GM20000 (cell line): ENCODE measurements around the gene SMARCC2.
A peak's percentile ranks its signal among the peaks of the same experiment; 100 is the strongest.

Source experiments
- DNase-seq: peaks from one replicate; pipeline ENCODE4 v3.0.0; 2012; ENCODE audit warnings: low spot score
- TF ChIP-seq, protein P1 (sequence below): IDR thresholded peaks from 2 replicates; pipeline ENCODE4 v1.5.1; 2012; ENCODE audit warnings: mild to moderate bottlenecking, control low read depth; ENCODE audit errors: extremely low read depth, missing control alignments

The SMARCC2 gene

DNA sequence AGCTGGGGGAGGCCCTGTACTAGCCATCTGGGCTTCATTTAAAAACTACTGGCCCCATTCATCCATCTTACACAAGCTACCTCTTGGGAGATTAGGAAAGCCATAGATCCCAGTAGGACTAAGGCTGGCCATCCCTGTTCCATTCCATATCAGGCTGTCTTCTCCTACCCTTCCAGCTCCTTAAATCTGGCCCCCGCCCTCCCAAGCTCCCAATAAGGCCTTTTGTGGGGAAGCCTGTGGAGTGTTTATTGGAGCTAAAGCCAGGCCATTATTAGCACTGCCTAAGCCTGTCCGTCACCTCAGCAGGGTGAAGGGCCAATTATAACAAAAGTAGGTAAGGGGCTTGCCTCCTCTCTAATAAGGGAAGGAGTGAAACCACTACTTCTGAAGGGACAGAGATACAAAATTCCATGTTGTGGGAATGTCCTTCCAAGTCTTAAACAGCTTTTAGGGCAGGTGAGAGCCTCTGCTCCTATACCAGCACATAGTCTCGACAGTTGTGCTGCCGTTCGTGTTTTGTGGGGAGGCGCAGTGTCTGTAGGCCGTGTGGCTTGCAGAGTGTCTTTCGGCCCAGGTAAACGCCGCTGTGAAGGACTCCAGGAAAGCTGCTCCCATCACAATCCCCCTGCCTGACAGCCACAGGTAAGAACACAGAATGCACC lies 27.5 kb downstream of the SMARCC2 start:
- TF ChIP-seq, protein P1, sequence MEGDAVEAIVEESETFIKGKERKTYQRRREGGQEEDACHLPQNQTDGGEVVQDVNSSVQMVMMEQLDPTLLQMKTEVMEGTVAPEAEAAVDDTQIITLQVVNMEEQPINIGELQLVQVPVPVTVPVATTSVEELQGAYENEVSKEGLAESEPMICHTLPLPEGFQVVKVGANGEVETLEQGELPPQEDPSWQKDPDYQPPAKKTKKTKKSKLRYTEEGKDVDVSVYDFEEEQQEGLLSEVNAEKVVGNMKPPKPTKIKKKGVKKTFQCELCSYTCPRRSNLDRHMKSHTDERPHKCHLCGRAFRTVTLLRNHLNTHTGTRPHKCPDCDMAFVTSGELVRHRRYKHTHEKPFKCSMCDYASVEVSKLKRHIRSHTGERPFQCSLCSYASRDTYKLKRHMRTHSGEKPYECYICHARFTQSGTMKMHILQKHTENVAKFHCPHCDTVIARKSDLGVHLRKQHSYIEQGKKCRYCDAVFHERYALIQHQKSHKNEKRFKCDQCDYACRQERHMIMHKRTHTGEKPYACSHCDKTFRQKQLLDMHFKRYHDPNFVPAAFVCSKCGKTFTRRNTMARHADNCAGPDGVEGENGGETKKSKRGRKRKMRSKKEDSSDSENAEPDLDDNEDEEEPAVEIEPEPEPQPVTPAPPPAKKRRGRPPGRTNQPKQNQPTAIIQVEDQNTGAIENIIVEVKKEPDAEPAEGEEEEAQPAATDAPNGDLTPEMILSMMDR: no peak
- DNase-seq: no peak

DNA sequence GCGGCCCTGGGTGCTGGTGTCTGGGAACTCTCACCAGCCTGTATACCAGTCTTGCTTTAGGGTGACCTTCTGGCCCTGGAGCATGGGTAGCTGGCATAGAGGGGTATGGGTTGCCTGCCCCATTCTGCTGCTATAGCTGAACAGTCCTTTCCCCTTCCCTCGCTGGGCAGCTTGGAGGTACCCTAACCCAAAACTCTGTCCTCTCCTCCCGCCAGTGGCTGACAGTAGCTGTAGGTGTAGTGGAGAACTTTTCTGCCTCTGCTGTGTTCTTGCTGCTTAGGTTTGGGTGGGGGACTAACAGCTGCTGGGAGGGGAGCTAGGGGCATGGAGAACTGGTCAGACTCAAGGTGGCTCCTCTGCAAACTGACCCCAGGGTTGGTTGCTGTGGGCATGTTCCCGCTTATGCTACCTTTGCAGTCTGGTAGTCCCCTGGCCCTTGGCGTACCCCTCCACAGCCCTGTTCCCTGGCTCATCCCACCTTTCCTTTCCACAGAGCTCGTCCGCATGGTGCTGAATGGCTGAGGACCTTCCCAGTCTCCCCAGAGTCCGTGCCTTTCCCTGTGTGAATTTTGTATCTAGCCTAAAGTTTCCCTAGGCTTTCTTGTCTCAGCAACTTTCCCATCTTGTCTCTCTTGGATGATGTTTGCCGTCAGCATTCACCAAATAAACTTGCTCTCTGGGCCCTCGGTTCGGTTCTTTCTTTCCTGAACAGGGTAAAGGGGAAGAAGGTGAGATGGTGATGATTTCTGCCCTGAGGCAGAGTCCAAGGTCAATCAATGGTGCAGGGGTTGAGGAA lies 28.2 kb downstream of the SMARCC2 start:
- TF ChIP-seq, protein P1: no peak
- no peak for DNase-seq

DNA sequence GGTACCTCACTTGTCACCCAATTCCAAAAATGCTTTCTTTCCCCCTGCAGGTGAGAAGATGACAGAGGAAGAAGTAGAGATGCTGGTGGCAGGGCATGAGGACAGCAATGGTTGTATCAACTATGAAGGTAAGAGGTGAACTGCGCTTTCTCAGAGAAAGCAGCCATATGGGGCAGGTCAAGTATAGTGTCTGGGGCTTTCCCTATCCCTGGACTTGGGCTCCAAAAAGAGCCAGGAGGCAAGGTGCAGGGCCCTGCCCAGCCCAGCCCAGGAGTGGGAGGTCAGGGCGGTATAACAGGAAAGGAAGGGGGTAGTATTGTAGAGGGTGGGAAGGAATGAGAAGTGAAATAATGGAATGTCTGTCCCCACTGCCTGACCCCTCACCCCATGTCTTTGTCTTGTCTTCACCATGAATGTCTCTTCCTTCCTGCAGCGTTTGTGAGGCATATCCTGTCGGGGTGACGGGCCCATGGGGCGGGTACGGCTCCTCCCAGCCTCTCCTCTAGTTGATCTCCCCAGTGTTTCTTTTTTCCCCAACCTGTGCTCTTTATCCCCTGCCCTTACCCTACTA lies 29.0 kb downstream of the SMARCC2 start:
- TF ChIP-seq, protein P1: no peak
- peak; percentile 51 for DNase-seq

DNA sequence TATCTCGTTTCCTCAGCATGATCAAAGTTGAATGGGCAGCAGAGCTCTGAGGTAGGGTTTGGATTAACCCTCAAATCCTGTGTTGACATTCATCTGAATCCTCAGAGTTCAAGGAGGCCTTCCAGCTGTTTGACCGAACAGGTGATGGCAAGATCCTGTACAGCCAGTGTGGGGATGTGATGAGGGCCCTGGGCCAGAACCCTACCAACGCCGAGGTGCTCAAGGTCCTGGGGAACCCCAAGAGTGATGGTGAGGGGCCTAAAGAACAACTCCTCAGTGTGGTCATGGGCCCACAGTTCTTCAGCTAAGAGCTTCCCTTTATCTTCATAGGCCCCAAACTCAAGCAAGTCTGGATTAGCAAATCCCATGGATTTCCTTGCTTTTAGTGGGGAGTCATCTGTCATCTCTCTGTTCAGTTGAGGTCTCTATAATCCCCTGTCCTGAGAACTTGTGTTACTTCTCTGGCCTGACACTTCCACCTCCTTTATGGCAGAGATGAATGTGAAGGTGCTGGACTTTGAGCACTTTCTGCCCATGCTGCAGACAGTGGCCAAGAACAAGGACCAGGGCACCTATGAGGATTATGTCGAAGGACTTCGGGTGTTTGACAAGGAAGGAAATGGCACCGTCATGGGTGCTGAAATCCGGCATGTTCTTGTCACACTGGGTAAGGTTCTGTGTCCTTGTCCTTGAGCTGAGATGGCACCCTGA lies 29.6 kb downstream of the SMARCC2 start:
- no peak for DNase-seq
- TF ChIP-seq, protein P1: no peak

DNA sequence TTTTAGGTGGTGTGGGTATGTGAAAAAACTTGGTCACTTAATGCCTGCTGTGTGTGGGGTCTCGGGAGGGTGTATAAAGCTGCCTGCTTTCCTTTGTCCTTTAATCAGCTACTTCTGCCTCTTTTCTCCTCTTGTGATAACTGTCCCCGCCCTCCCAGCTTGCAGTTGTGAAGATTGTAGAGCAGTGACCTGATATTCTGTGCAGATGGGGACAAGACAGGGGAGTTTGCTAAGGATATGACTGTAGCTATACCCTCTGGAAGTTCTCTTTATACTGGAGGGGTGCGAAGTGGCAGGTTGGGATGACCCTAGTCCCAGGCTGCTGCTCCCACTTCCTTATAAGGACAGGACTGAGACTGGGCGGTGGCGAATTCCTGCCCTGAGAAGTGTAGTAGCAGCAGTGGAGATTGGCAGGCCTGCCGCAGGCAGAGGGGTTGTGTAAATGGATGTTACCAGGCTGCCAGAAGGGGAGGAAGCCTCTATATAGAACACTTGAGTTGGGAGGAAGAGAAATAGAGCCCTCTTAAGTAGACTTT lies 30.3 kb downstream of the SMARCC2 start:
- DNase-seq: peak; percentile 34
- TF ChIP-seq, protein P1: no peak

DNA sequence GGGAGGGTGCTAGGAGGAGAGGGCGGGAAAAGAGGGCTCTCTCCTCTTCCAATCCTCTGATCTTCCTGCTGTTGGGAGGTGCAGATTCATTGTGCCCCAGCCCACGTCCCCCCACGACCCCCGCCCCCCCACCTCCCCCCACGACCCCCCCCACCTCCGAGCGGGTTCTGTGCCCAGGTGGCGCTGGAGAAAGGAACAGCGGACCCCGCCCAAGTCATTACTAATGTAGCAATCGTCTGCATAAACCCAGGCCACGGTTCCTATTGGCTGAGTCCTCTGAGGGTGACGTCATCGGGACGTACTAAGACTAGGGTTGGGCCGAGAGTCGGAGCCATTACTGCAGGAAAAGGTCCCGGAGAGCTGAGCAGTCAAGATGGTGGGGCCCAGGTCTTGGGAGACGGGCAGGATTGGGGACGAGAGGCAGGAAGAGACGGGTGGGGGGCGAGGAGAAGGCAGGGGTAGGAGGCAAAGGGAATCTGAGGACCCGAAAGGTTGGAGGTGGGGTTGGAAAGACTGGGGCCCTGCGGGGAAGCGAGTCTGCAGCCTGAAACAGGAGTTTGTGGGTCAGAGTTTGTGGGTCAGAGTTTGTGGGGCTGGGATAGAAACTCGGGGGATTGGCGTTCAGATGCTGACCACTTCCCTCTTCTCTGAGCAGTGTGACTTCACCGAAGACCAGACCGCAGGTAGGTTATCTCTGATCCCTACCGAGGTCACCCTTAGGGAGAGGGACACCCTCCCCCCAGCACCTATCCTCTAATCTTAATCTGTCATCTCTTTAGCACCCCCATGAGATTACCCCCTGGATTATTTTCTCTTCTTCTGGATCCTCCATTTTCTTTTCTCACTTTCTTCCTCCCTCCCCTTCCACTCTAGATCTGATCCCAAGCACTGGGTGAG lies 31.0 kb downstream of the SMARCC2 start, which contains the start of gene MYL6:
TSS of gene MYL6 (plus strand) at position 331 of the 897 bp plus-strand sequence. CDS start at position 374, 43 bp downstream.
- TF ChIP-seq, protein P1: no peak
- DNase-seq: peak; percentile 91
